SK-N-SH treated with all-trans-retinoic acid at 6 μM for 48 hours (cell line): ENCODE results near the gene PRKCSH.

Experiments used
- ARNTL ChIP-seq: fragments of 450-650 bp; formaldehyde crosslinking; IDR thresholded peaks from 2 replicates; pipeline ENCODE4 v1.5.0; 2020; ENCODE audit warnings: low read depth, mild to moderate bottlenecking, moderate library complexity, borderline replicate concordance
- CREB5 ChIP-seq: fragments of 250-450 bp; sonication (Bioruptor Pico); IDR thresholded peaks from 2 replicates; pipeline ENCODE4 v1.5.1; 2020; ENCODE audit warnings: low read depth, mild to moderate bottlenecking, moderate library complexity
- GLIS3 ChIP-seq: fragments of 250-450 bp; sonication (Bioruptor Pico); IDR thresholded peaks from 2 replicates; pipeline ENCODE4 v1.5.0; 2020; ENCODE audit warnings: mild to moderate bottlenecking, moderate library complexity
- PATZ1 ChIP-seq: fragments of 250-450 bp; sonication (Bioruptor Pico); IDR thresholded peaks from 2 replicates; pipeline ENCODE4 v1.8.0; 2020; ENCODE audit warnings: mild to moderate bottlenecking, moderate library complexity, borderline replicate concordance
- PPARA ChIP-seq: fragments of 250-450 bp; sonication (Bioruptor Pico); IDR thresholded peaks from 2 replicates; pipeline ENCODE4 v1.5.0; 2020; ENCODE audit warnings: mild to moderate bottlenecking, borderline replicate concordance
- SNAI2 ChIP-seq: fragments of 250-450 bp; sonication (Bioruptor Pico); IDR thresholded peaks from 2 replicates; pipeline ENCODE4 v1.5.0; 2020; ENCODE audit warnings: mild to moderate bottlenecking, moderate library complexity
- TCF4 ChIP-seq: fragments of 250-450 bp; sonication (Bioruptor Pico); IDR thresholded peaks from 2 replicates; pipeline ENCODE4 v1.8.0; 2021; ENCODE audit warnings: mild to moderate bottlenecking, moderate library complexity, borderline replicate concordance
- TOX ChIP-seq: fragments of 250-450 bp; sonication (Bioruptor Pico); IDR thresholded peaks from 2 replicates; pipeline ENCODE4 v1.8.0; 2021; ENCODE audit warnings: mild to moderate bottlenecking, moderate library complexity, borderline replicate concordance
- ZFP3 ChIP-seq: fragments of 250-450 bp; sonication (Bioruptor Pico); IDR thresholded peaks from 2 replicates; pipeline ENCODE4 v1.5.0; 2020; ENCODE audit warnings: mild to moderate bottlenecking, moderate library complexity
- ZFP30 ChIP-seq: fragments of 450-650 bp; formaldehyde crosslinking; IDR thresholded peaks from 2 replicates; pipeline ENCODE4 v1.5.0; 2022; ENCODE audit warnings: mild to moderate bottlenecking, moderate library complexity
- ZNF565 ChIP-seq: fragments of 450-650 bp; formaldehyde crosslinking; conservative IDR thresholded peaks from 2 replicates; pipeline ENCODE4 v1.5.0; 2020; ENCODE audit warnings: low read depth, mild to moderate bottlenecking, moderate library complexity
- TF ChIP-seq, protein P1 (sequence below): fragments of 250-450 bp; sonication (Bioruptor Pico); IDR thresholded peaks from 2 replicates; pipeline ENCODE4 v1.8.0; 2021; ENCODE audit warnings: low read depth, mild to moderate bottlenecking, moderate library complexity, borderline replicate concordance

GRCh38 chr19:11426656-11427055 is 8.8 kb upstream of the PRKCSH start:
- no peak for TF ChIP-seq CREB5 (CRISPR knock-in tag)
- no peak for TF ChIP-seq ZNF565
- TF ChIP-seq PATZ1: no peak
- TF ChIP-seq ZFP3 (CRISPR knock-in tag): no peak
- TF ChIP-seq PPARA (CRISPR knock-in tag): no peak
- TF ChIP-seq TCF4 (CRISPR knock-in tag): no peak
- no peak for TF ChIP-seq ARNTL (CRISPR knock-in tag)
- no peak for TF ChIP-seq SNAI2 (CRISPR knock-in tag)
- TF ChIP-seq ZFP30 (CRISPR knock-in tag): no peak
- no peak for TF ChIP-seq TOX (CRISPR knock-in tag)
- no peak for TF ChIP-seq GLIS3 (CRISPR knock-in tag)
- TF ChIP-seq, protein P1, sequence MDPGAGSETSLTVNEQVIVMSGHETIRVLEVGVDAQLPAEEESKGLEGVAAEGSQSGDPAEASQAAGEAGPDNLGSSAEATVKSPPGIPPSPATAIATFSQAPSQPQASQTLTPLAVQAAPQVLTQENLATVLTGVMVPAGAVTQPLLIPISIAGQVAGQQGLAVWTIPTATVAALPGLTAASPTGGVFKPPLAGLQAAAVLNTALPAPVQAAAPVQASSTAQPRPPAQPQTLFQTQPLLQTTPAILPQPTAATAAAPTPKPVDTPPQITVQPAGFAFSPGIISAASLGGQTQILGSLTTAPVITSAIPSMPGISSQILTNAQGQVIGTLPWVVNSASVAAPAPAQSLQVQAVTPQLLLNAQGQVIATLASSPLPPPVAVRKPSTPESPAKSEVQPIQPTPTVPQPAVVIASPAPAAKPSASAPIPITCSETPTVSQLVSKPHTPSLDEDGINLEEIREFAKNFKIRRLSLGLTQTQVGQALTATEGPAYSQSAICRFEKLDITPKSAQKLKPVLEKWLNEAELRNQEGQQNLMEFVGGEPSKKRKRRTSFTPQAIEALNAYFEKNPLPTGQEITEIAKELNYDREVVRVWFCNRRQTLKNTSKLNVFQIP (CRISPR knock-in tag): no peak
